Stimulated activated CD8-positive, alpha-beta memory T cell treated with anti-CD3 and anti-CD28 coated beads, Interleukin-15, amount 100 ng/mL, for 48 hours (primary cell): ENCODE results near the gene METTL14.

Source experiments
- DNase-seq, 2 donors: peaks; one replicate each; pipeline ENCODE4 v3.0.0-alpha.2; 2020; ENCODE audit warnings: low read depth in 2 of 2

METTL14 gene

GRCh38 chr4:118759481-118759880, 74.3 kb downstream of the METTL14 start:
- DNase-seq = no peak

GRCh38 chr4:118760092-118760491, 74.9 kb downstream of the METTL14 start:
- DNase-seq = no peak

- no peak for DNase-seq
These were observed 75.3 kb downstream of the METTL14 start for GRCh38 chr4:118760493-118760892.

GRCh38 chr4:118761397-118762016, 76.3 kb downstream of the METTL14 start:
- no peak for DNase-seq

- DNase-seq = no peak
These were observed 77.0 kb downstream of the METTL14 start for GRCh38 chr4:118762155-118762554.

GRCh38 chr4:118762730-118763477, 77.7 kb downstream of the METTL14 start:
- DNase-seq = no peak
